Keratinocyte (primary cell): ENCODE results near the gene MSMP.

Experiments
- EZH2 ChIP-seq: IDR thresholded peaks from one replicate; pipeline ENCODE4 v1.6.1; 2012; ENCODE audit warnings: inconsistent platforms, mild to moderate bottlenecking, low read length, moderate library complexity
- TF ChIP-seq, protein P1 (sequence below), 3 experiments: IDR thresholded peaks in 1 of 3; conservative IDR thresholded peaks in 1 of 3; optimal IDR thresholded peaks in 1 of 3; 2 replicates in 2 of 3; 3 replicates in 1 of 3; pipeline versions ENCODE3 to v1.5.1; 2011; ENCODE audit warnings: low read length in 3 of 3, mild to moderate bottlenecking in 3 of 3, moderate library complexity in 2 of 3, control low read depth in 1 of 3, inconsistent platforms in 1 of 3; ENCODE audit not compliant: insufficient read depth in 2 of 3; ENCODE audit errors: extremely low read depth in 1 of 3

DNA sequence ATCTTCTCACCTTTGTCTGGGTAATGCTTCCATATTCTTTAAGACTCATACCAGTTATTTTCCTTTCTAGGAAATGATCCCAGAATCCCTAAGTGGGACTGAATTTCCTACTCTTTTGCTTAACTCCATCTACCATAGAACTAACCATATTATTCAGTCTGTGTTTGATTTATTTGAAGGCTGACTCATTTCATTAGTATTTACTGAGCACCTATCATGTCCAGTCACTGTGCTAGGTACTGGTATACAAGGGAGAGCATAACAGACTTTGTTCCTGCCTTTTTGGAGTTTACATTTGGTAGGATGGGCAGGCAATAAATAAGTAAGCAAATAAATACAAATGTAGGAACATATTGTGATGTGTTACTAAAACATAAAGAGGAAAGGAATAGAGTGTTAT, 41.6 kb upstream of the MSMP start:
- TF ChIP-seq, protein P1, sequence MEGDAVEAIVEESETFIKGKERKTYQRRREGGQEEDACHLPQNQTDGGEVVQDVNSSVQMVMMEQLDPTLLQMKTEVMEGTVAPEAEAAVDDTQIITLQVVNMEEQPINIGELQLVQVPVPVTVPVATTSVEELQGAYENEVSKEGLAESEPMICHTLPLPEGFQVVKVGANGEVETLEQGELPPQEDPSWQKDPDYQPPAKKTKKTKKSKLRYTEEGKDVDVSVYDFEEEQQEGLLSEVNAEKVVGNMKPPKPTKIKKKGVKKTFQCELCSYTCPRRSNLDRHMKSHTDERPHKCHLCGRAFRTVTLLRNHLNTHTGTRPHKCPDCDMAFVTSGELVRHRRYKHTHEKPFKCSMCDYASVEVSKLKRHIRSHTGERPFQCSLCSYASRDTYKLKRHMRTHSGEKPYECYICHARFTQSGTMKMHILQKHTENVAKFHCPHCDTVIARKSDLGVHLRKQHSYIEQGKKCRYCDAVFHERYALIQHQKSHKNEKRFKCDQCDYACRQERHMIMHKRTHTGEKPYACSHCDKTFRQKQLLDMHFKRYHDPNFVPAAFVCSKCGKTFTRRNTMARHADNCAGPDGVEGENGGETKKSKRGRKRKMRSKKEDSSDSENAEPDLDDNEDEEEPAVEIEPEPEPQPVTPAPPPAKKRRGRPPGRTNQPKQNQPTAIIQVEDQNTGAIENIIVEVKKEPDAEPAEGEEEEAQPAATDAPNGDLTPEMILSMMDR (optimal IDR thresholded peaks at IDR 0.05 in 1 of 3, IDR thresholded peaks at IDR 0.05 in 1 of 3, conservative IDR thresholded peaks at IDR 0.05 in 1 of 3; ENCODE audit: extremely low read depth in 1 of 3, insufficient read depth in 2 of 3, low read length in 3 of 3), result no peak
- TF ChIP-seq EZH2, result no peak
